OCI-LY1 (cell line): ENCODE results near the gene ALOX5.
"Not testable (repeated sequence)": the region's sequence is repeated elsewhere in the genome, so short reads cannot be mapped to it uniquely, and the experiment has no call there.

Experiments used
- H2AFZ ChIP-seq: fragments of 200-600 bp; sonication (generic), shearing (Covaris generic); 2 replicates; pipeline ENCODE4 v1.6.0; 2014; ENCODE audit warnings: antibody characterized with exemption, mild to moderate bottlenecking, low read length
- H3F3A ChIP-seq: fragments of 200-600 bp; sonication (generic), shearing (Covaris generic); 2 replicates; pipeline ENCODE4 v1.6.0; 2014; ENCODE audit warnings: mild to moderate bottlenecking, antibody characterized with exemption, low read length, moderate library complexity; ENCODE audit not compliant: insufficient read depth
- H3K27ac ChIP-seq: fragments of 200-600 bp; sonication (generic); 2 replicates; pipeline ENCODE4 v1.5.1; 2014; ENCODE audit warnings: low read length, mixed run types, mild to moderate bottlenecking, low read depth; ENCODE audit not compliant: poor library complexity, severe bottlenecking
- H3K27me3 ChIP-seq: fragments of 200-600 bp; sonication (generic); 2 replicates; pipeline ENCODE4 v1.6.0; 2014; ENCODE audit warnings: antibody characterized with exemption, mild to moderate bottlenecking, low read length, moderate library complexity; ENCODE audit not compliant: insufficient read depth
- H3K36me3 ChIP-seq: fragments of 200-600 bp; sonication (generic); 2 replicates; pipeline ENCODE4 v1.6.1; 2014; ENCODE audit warnings: mild to moderate bottlenecking, antibody characterized with exemption, low read length, moderate library complexity, mixed read lengths; ENCODE audit not compliant: insufficient read depth
- H3K4me1 ChIP-seq: fragments of 200-600 bp; sonication (generic); 2 replicates; pipeline ENCODE4 v1.5.1; 2014; ENCODE audit warnings: mild to moderate bottlenecking, low read length, moderate library complexity; ENCODE audit not compliant: insufficient read depth, severe bottlenecking
- H3K4me2 ChIP-seq: fragments of 200-600 bp; sonication (generic), shearing (Covaris generic); 2 replicates; pipeline ENCODE4 v1.6.1; 2014; ENCODE audit warnings: low read length
- H3K4me3 ChIP-seq: fragments of 200-600 bp; sonication (generic); 2 replicates; pipeline ENCODE4 v1.5.1; 2014; ENCODE audit warnings: low read length, low read depth, mild to moderate bottlenecking, mixed read lengths; ENCODE audit not compliant: poor library complexity, severe bottlenecking
- H3K79me2 ChIP-seq: fragments of 200-600 bp; shearing (Covaris generic); 2 replicates; pipeline ENCODE4 v1.6.1; 2016; ENCODE audit warnings: mixed run types, low read length, mixed read lengths; ENCODE audit not compliant: insufficient read depth
- H3K9ac ChIP-seq: fragments of 200-600 bp; sonication (generic), shearing (Covaris generic); 2 replicates; pipeline ENCODE4 v1.6.1; 2014; ENCODE audit warnings: mild to moderate bottlenecking, low read length, mixed read lengths
- H3K9me2 ChIP-seq: fragments of 200-600 bp; sonication (generic), shearing (Covaris generic); 2 replicates; pipeline ENCODE4 v1.6.1; 2014; ENCODE audit warnings: low read depth, mild to moderate bottlenecking, low read length, mixed read lengths
- H3K9me3 ChIP-seq: fragments of 200-600 bp; shearing (Covaris generic); 2 replicates; pipeline ENCODE4 v1.6.1; 2014; ENCODE audit warnings: low read length, mixed read lengths
- H4K20me1 ChIP-seq: fragments of 200-600 bp; sonication (generic), shearing (Covaris generic); 2 replicates; pipeline ENCODE4 v1.6.0; 2016; ENCODE audit warnings: mild to moderate bottlenecking, low read length; ENCODE audit not compliant: insufficient read depth
- CTCF ChIP-seq: fragments of 200-600 bp; sonication (generic), shearing (Covaris generic); IDR thresholded peaks from 2 replicates; pipeline ENCODE4 v1.5.1; 2017; ENCODE audit warnings: mild to moderate bottlenecking, antibody characterized with exemption, low read length, moderate library complexity, mixed read lengths
- EZH2 ChIP-seq: fragments of 200-600 bp; sonication (generic), shearing (Covaris generic); IDR thresholded peaks from 2 replicates; pipeline ENCODE4 v1.8.0; 2017; ENCODE audit warnings: borderline replicate concordance, mixed run types, mild to moderate bottlenecking, antibody characterized with exemption, low read length, moderate library complexity, mixed read lengths

ALOX5 gene

DNA sequence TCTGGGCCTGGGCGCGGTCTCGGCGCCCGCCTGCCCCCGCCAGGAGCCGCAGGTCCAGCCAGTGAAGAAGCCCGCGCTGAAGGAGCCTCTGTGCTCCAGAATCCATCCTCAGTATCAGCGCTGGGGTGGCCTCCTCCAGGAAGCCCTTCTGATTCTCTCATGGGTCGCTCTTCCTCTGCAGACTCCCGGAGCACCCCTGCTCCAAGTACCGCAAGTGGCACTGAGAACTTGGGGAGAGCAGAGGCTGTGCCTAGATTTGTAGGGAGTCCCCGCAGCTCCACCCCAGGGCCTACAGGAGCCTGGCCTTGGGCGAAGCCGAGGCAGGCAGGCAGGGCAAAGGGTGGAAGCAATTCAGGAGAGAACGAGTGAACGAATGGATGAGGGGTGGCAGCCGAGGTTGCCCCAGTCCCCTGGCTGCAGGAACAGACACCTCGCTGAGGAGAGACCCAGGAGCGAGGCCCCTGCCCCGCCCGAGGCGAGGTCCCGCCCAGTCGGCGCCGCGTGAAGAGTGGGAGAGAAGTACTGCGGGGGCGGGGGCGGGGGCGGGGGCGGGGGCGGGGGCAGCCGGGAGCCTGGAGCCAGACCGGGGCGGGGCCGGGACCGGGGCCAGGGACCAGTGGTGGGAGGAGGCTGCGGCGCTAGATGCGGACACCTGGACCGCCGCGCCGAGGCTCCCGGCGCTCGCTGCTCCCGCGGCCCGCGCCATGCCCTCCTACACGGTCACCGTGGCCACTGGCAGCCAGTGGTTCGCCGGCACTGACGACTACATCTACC is at the start of gene ALOX5:
TSS of gene ALOX5 (plus strand) at position 641 of the 774 bp plus-strand sequence. CDS start at position 705, 64 bp downstream.
- no peak for TF ChIP-seq EZH2
- TF ChIP-seq CTCF: no peak
- H3K4me2 ChIP-seq: peak within 1 kb of the TSS; percentile 95
- H3K4me3 ChIP-seq: peak within 1 kb of the TSS; percentile 98
- no peaks in the 10 kb centered on the region for H3K9me2 ChIP-seq
- peaks cover 79% of the 10 kb centered on the region for H3K79me2 ChIP-seq
- peak within 1 kb of the TSS; percentile 100 for H3K27ac ChIP-seq
- H4K20me1 ChIP-seq: 0 out of 2 replicates have a peak, but pooled peaks cover 3% of the 10 kb centered on the region
- H3K4me1 ChIP-seq: peaks cover 68% of the 10 kb centered on the region
- no peaks in the 10 kb centered on the region for H3K27me3 ChIP-seq
- peaks cover 44% of the 10 kb centered on the region for H3K36me3 ChIP-seq
- peaks cover 6% of the 10 kb centered on the region; the same call in 1 of the 2 replicates for H3F3A ChIP-seq
- peak within 1 kb of the TSS; percentile 99 for H3K9ac ChIP-seq
- no peaks in the 10 kb centered on the region for H3K9me3 ChIP-seq
- H2AFZ ChIP-seq: no peak within 1 kb of the TSS

- peaks cover 4% of the 10 kb centered on the region; the same call in 1 of the 2 replicates for H3K79me2 ChIP-seq
- H2AFZ ChIP-seq: no peak overlapping the region
- peaks cover 19% of the 10 kb centered on the region for H3K9me3 ChIP-seq
- no peaks in the 10 kb centered on the region for H3K9me2 ChIP-seq
- no peaks in the 10 kb centered on the region for H3K4me1 ChIP-seq
- peaks cover 15% of the 10 kb centered on the region for H3K36me3 ChIP-seq
- no peak overlapping the region for H3K9ac ChIP-seq
- no peaks in the 10 kb centered on the region for H3K27me3 ChIP-seq
- H4K20me1 ChIP-seq: no peaks in the 10 kb centered on the region
- TF ChIP-seq CTCF (no peak), EZH2 (no peak)
- no peaks in the 10 kb centered on the region for H3F3A ChIP-seq
- H3K4me3 ChIP-seq: no peak overlapping the region
- no peak overlapping the region for H3K27ac ChIP-seq
- no peak overlapping the region for H3K4me2 ChIP-seq
Observed at GRCh38 chr10:45325116-45325515, 48.9 kb upstream of the ALOX5 start.

- not testable (repeated sequence) for H3K9me2 ChIP-seq, H3K9me3 ChIP-seq, H3F3A ChIP-seq, H4K20me1 ChIP-seq, H3K9ac ChIP-seq, H3K36me3 ChIP-seq, H2AFZ ChIP-seq, H3K79me2 ChIP-seq, H3K27ac ChIP-seq, H3K27me3 ChIP-seq, H3K4me2 ChIP-seq, H3K4me1 ChIP-seq, H3K4me3 ChIP-seq
Observed at GRCh38 chr10:45326864-45327263, 47.2 kb upstream of the ALOX5 start.

DNA sequence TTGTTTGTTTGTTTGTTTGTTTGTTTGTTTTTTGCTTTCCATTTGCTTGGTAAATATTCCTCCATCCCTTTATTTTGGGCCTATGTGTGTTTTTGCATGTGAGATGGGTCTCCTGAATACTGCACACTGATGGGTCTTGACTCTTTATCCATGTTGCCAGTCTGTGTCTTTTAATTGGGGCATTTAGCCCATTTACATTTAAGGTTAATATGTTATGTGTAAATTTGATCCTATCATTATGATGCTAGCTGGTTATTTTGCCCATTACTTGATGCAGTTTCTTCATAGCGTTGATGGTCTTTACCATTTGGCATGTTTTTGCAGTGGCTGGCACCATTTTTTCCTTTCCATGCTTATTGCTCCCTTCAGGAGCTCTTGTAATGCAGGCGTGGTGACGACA is 42.2 kb upstream of the ALOX5 start:
- not testable (repeated sequence) for H3K9ac ChIP-seq, H3F3A ChIP-seq, H4K20me1 ChIP-seq, H3K27ac ChIP-seq, H3K4me1 ChIP-seq, H3K27me3 ChIP-seq, H3K4me2 ChIP-seq, H3K9me2 ChIP-seq, H3K79me2 ChIP-seq, H3K4me3 ChIP-seq, H2AFZ ChIP-seq
- Histone ChIP-seq H3K9me3 (peaks cover 20% of the 10 kb centered on the region), H3K36me3 (peaks cover 43% of the 10 kb centered on the region)
